SU-DHL-6 (cell line): ENCODE results near the gene COL23A1.

ENCODE experiments used
- H2AFZ ChIP-seq: fragments of 200-600 bp; sonication (generic); 2 replicates; pipeline ENCODE4 v1.6.1; 2014; ENCODE audit warnings: low read depth, mild to moderate bottlenecking, moderate library complexity, mixed read lengths, antibody characterized with exemption, low read length; ENCODE audit not compliant: severe bottlenecking
- H3F3A ChIP-seq: fragments of 200-600 bp; shearing (Covaris generic); 2 replicates; pipeline ENCODE4 v1.6.0; 2016; ENCODE audit warnings: antibody characterized with exemption, mild to moderate bottlenecking; ENCODE audit not compliant: insufficient read depth
- H3K27ac ChIP-seq: fragments of 200-600 bp; sonication (generic); 2 replicates; pipeline ENCODE4 v1.5.1; 2016; ENCODE audit warnings: low read depth, mild to moderate bottlenecking, low read length, moderate library complexity, mixed read lengths
- H3K27me3 ChIP-seq: fragments of 200-600 bp; sonication (generic), shearing (Covaris generic); 2 replicates; pipeline ENCODE4 v1.6.0; 2014; ENCODE audit warnings: mild to moderate bottlenecking, low read length
- H3K36me3 ChIP-seq: fragments of 200-600 bp; sonication (generic); 2 replicates; pipeline ENCODE4 v1.6.1; 2014; ENCODE audit warnings: mild to moderate bottlenecking, low read length, mixed read lengths
- H3K4me2 ChIP-seq: fragments of 300-600, 200-600 bp; shearing (Covaris generic), sonication (generic); 2 replicates; pipeline ENCODE4 v1.6.0; 2014; ENCODE audit warnings: low read length, low read depth, mild to moderate bottlenecking; ENCODE audit not compliant: poor library complexity, severe bottlenecking
- H3K4me3 ChIP-seq: fragments of 200-600 bp; sonication (generic); 2 replicates; pipeline ENCODE4 v1.5.1; 2014; ENCODE audit warnings: antibody characterized with exemption, low read length, mild to moderate bottlenecking, mixed read lengths; ENCODE audit not compliant: insufficient read depth, poor library complexity, severe bottlenecking
- H3K79me2 ChIP-seq: fragments of 200-600 bp; sonication (generic); 2 replicates; pipeline ENCODE4 v1.6.1; 2014; ENCODE audit warnings: mild to moderate bottlenecking, low read length, moderate library complexity; ENCODE audit not compliant: insufficient read depth
- H3K9ac ChIP-seq: fragments of 200-600 bp; sonication (generic); 2 replicates; pipeline ENCODE4 v1.7.0; 2014; ENCODE audit warnings: mild to moderate bottlenecking, low read length
- H3K9me2 ChIP-seq: fragments of 200-600 bp; sonication (generic); replicated peaks from 2 replicates; pipeline ENCODE4 v1.6.1; 2014; ENCODE audit warnings: low read length; ENCODE audit not compliant: insufficient read depth
- H3K9me3 ChIP-seq: fragments of 200-600 bp; sonication (generic); 2 replicates; pipeline ENCODE4 v1.6.1; 2014; ENCODE audit warnings: low read length, mixed read lengths; ENCODE audit not compliant: insufficient read depth
- H4K20me1 ChIP-seq: fragments of 200-600 bp; sonication (generic); 2 replicates; pipeline ENCODE4 v1.6.1; 2014; ENCODE audit warnings: low read depth, mild to moderate bottlenecking, antibody characterized with exemption, low read length, moderate library complexity, mixed read lengths
- EZH2phosphoT487 ChIP-seq: fragments of 200-600 bp; sonication (generic), shearing (Covaris generic); conservative IDR thresholded peaks from 2 replicates; pipeline ENCODE4 v1.6.1; 2018; ENCODE audit warnings: mild to moderate bottlenecking, antibody characterized with exemption, low read length, moderate library complexity, mixed read lengths
- TF ChIP-seq, protein P1 (sequence below): fragments of 200-600 bp; sonication (generic); IDR thresholded peaks from one replicate; pipeline ENCODE4 v1.5.1; 2017; ENCODE audit warnings: antibody characterized with exemption, mild to moderate bottlenecking, low read length, moderate library complexity; ENCODE audit not compliant: insufficient read depth, poor library complexity, severe bottlenecking

Gene COL23A1

GRCh38 chr5:178261666-178262600 lies 328.3 kb downstream of the COL23A1 start:
- H3K27ac ChIP-seq, result no peak overlapping the region

DNA sequence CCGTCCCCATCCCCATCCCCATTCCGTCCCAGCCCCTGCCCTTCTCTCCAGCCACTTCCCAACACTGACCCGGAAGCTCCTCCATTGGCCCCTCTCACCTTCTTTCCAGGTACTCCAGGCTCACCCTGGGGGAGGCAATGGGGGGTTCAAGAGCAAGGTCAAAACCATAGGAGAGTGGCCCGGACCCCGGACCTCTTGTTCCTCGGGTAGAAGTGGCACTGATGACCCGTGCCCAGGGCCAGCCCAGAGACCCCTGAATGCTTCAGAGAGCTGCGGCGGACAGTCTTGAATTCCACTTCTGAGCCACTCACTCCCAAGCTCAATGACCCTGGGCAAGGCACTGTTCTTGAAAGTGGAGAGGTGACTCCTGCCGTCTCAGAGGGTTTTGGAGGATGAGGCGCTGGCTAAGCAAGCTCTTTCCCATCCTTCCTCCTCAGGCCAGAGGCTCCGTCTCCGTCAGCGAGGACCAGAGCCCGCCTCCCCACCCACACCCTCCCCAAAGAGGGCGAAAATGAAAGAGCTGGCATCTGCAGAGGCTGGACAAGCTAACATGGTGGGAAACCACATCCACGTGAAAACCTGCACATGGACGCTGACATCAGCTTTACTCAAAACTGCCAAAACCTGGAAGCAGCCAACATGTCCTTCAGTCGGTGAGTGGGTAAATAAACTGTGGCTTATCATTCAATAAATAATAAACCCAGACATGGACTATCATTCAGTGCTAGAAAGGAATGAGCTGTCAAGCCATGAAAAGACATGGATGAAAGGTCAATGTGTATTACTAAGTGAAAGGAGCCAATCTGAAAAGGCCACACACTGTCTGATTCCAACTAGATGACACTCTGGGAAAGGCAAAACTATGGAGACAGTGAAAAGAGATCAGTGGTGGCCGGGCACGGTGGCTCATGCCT lies 330.3 kb downstream of the COL23A1 start:
- H2AFZ ChIP-seq, result no peak overlapping the region
- H3K9ac ChIP-seq, result no peak overlapping the region
- H3K4me2 ChIP-seq, result no peak overlapping the region
- no peaks in the 10 kb centered on the region for H3K9me3 ChIP-seq
- H3F3A ChIP-seq, result no peaks in the 10 kb centered on the region
- no peak overlapping the region for H3K27ac ChIP-seq
- H3K27me3 ChIP-seq, result no peaks in the 10 kb centered on the region
- H3K36me3 ChIP-seq, result no peaks in the 10 kb centered on the region
- no peak overlapping the region for H3K4me3 ChIP-seq
- TF ChIP-seq, protein P1, sequence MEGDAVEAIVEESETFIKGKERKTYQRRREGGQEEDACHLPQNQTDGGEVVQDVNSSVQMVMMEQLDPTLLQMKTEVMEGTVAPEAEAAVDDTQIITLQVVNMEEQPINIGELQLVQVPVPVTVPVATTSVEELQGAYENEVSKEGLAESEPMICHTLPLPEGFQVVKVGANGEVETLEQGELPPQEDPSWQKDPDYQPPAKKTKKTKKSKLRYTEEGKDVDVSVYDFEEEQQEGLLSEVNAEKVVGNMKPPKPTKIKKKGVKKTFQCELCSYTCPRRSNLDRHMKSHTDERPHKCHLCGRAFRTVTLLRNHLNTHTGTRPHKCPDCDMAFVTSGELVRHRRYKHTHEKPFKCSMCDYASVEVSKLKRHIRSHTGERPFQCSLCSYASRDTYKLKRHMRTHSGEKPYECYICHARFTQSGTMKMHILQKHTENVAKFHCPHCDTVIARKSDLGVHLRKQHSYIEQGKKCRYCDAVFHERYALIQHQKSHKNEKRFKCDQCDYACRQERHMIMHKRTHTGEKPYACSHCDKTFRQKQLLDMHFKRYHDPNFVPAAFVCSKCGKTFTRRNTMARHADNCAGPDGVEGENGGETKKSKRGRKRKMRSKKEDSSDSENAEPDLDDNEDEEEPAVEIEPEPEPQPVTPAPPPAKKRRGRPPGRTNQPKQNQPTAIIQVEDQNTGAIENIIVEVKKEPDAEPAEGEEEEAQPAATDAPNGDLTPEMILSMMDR, result no peak
- TF ChIP-seq EZH2phosphoT487, result no peak
- H3K79me2 ChIP-seq, result no peaks in the 10 kb centered on the region
- H4K20me1 ChIP-seq, result no peaks in the 10 kb centered on the region
- no peaks in the 10 kb centered on the region for H3K9me2 ChIP-seq

More at GRCh38 chr5:178261666-178262600, 328.3 kb downstream of the COL23A1 start:
- Histone ChIP-seq H3K4me2 (no peak overlapping the region), H3K36me3 (no peaks in the 10 kb centered on the region), H3K9me2 (no peaks in the 10 kb centered on the region), H3K4me3 (no peak overlapping the region), H3K9me3 (no peaks in the 10 kb centered on the region), H3K27me3 (no peaks in the 10 kb centered on the region), H3F3A (no peaks in the 10 kb centered on the region), H3K79me2 (no peaks in the 10 kb centered on the region), H2AFZ (no peak overlapping the region), H3K9ac (no peak overlapping the region), H4K20me1 (no peaks in the 10 kb centered on the region)
- TF ChIP-seq EZH2phosphoT487, result no peak
- TF ChIP-seq, protein P1, result no peak

- no peaks in the 10 kb centered on the region for H4K20me1 ChIP-seq
- H3K27ac ChIP-seq, result no peak overlapping the region
- H3K9me2 ChIP-seq, result no peaks in the 10 kb centered on the region
- H3K9me3 ChIP-seq, result no peaks in the 10 kb centered on the region
- H3F3A ChIP-seq, result no peaks in the 10 kb centered on the region
- no peak for TF ChIP-seq EZH2phosphoT487
- TF ChIP-seq, protein P1, result no peak
- H3K36me3 ChIP-seq, result no peaks in the 10 kb centered on the region
- H3K27me3 ChIP-seq, result no peaks in the 10 kb centered on the region
- H3K4me3 ChIP-seq, result no peak overlapping the region
- H2AFZ ChIP-seq, result no peak overlapping the region
- H3K9ac ChIP-seq, result no peak overlapping the region
- H3K79me2 ChIP-seq, result no peaks in the 10 kb centered on the region
- H3K4me2 ChIP-seq, result no peak overlapping the region
Measured at GRCh38 chr5:178257650-178258049, 332.5 kb downstream of the COL23A1 start.
